Esophagus muscularis mucosa (tissue), 3 donors: Measurements from ENCODE around the gene MPPED1.

ENCODE experiments used
- POLR2A ChIP-seq: fragments of 450-650 bp; IDR thresholded peaks from one replicate; pipeline ENCODE4 v1.6.1; 2017; ENCODE audit warnings: antibody characterized with exemption, moderate library complexity, mild to moderate bottlenecking, low read depth
- POLR2AphosphoS5 ChIP-seq, 2 donors: sonication (generic); formaldehyde crosslinking; IDR thresholded peaks; one replicate each; pipeline ENCODE4 v1.6.1; 2017; ENCODE audit warnings: antibody characterized with exemption in 2 of 2
- TF ChIP-seq, protein P1 (sequence below), 3 experiments: fragments of 200-600 bp in 2 of 3; fragments of 450-650 bp in 1 of 3; sonication (generic) in 2 of 3; IDR thresholded peaks; one replicate each; pipeline ENCODE4 v1.5.1; 2017 to 2019; ENCODE audit warnings: antibody characterized with exemption in 3 of 3, mild to moderate bottlenecking in 2 of 3, moderate library complexity in 1 of 3

- no peak for TF ChIP-seq POLR2A
- no peak for TF ChIP-seq POLR2AphosphoS5 (IDR thresholded peaks at IDR 0.05)
- TF ChIP-seq, protein P1, sequence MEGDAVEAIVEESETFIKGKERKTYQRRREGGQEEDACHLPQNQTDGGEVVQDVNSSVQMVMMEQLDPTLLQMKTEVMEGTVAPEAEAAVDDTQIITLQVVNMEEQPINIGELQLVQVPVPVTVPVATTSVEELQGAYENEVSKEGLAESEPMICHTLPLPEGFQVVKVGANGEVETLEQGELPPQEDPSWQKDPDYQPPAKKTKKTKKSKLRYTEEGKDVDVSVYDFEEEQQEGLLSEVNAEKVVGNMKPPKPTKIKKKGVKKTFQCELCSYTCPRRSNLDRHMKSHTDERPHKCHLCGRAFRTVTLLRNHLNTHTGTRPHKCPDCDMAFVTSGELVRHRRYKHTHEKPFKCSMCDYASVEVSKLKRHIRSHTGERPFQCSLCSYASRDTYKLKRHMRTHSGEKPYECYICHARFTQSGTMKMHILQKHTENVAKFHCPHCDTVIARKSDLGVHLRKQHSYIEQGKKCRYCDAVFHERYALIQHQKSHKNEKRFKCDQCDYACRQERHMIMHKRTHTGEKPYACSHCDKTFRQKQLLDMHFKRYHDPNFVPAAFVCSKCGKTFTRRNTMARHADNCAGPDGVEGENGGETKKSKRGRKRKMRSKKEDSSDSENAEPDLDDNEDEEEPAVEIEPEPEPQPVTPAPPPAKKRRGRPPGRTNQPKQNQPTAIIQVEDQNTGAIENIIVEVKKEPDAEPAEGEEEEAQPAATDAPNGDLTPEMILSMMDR (IDR thresholded peaks at IDR 0.05): no peak
Measured at GRCh38 chr22:43516996-43517635, 105.3 kb downstream of the MPPED1 start.
